CD14-positive monocyte (primary cell): ENCODE measurements around the gene MARCKS. TPM values are rescaled to one million over a fixed set of nuclear protein-coding genes. Genes with fewer than 3 reads are reported as not detected.

ENCODE experiments used
- DNase-seq, 3 donors: peaks; one replicate each; pipeline ENCODE4 v3.0.0-alpha.2; 2011 to 2022
- H2AFZ ChIP-seq: 2 replicates; pipeline ENCODE4 v1.6.0; 2012; ENCODE audit warnings: mild to moderate bottlenecking, low read depth, low read length, inconsistent platforms; ENCODE audit not compliant: insufficient read depth, poor library complexity, severe bottlenecking
- H3K27ac ChIP-seq, 2 donors: 1 replicate in 1 of 2; 2 replicates in 1 of 2; pipeline ENCODE4 v1.5.1; 2012 to 2013; ENCODE audit warnings: low read length in 2 of 2, control low read depth in 1 of 2, inconsistent platforms in 1 of 2, low read depth in 1 of 2, mild to moderate bottlenecking in 1 of 2
- H3K27me3 ChIP-seq, 2 donors: one replicate each; pipeline versions ENCODE4 v1.6.0 to v1.6.1; 2011 to 2013; ENCODE audit warnings: low read length in 2 of 2; ENCODE audit not compliant: control insufficient read depth in 2 of 2, insufficient read depth in 2 of 2
- H3K36me3 ChIP-seq, 2 donors: replicated peaks in 1 of 2; 1 replicate in 1 of 2; 2 replicates in 1 of 2; pipeline versions ENCODE4 v1.5.1 to v1.6.1; 2012 to 2013; ENCODE audit warnings: low read length in 2 of 2, control low read depth in 1 of 2, inconsistent platforms in 1 of 2, mild to moderate bottlenecking in 1 of 2; ENCODE audit not compliant: insufficient read depth in 2 of 2, control insufficient read depth in 1 of 2
- H3K4me1 ChIP-seq, 2 donors: 1 replicate in 1 of 2; 2 replicates in 1 of 2; pipeline versions ENCODE4 v1.5.1 to v1.6.1; 2012 to 2013; ENCODE audit warnings: low read length in 2 of 2, control low read depth in 1 of 2, inconsistent platforms in 1 of 2, mild to moderate bottlenecking in 1 of 2, moderate library complexity in 1 of 2; ENCODE audit not compliant: insufficient read depth in 2 of 2, control insufficient read depth in 1 of 2
- H3K4me2 ChIP-seq: replicated peaks from 2 replicates; pipeline ENCODE3; 2012; ENCODE audit warnings: low read length, moderate library complexity, mild to moderate bottlenecking; ENCODE audit not compliant: poor library complexity, severe bottlenecking; ENCODE audit errors: extremely low read depth
- H3K4me3 ChIP-seq, 3 experiments: fragments of 200-600 bp in 1 of 3; sonication (generic) in 1 of 3; replicated peaks in 1 of 3; 1 replicate in 2 of 3; 2 replicates in 1 of 3; pipeline ENCODE4 v1.5.1; 2011 to 2013; ENCODE audit warnings: low read length in 3 of 3, mild to moderate bottlenecking in 3 of 3, control low read depth in 2 of 3, low read depth in 2 of 3, inconsistent platforms in 1 of 3, moderate library complexity in 1 of 3
- H3K79me2 ChIP-seq: 2 replicates; pipeline ENCODE4 v1.6.0; 2012; ENCODE audit warnings: mild to moderate bottlenecking, control low read depth, inconsistent platforms, low read length, moderate library complexity; ENCODE audit not compliant: insufficient read depth
- H3K9ac ChIP-seq: 2 replicates; pipeline ENCODE4 v1.6.0; 2017; ENCODE audit warnings: low read length, mild to moderate bottlenecking; ENCODE audit not compliant: insufficient read depth, poor library complexity, severe bottlenecking
- H3K9me3 ChIP-seq, 2 donors: replicated peaks in 1 of 2; 1 replicate in 1 of 2; 2 replicates in 1 of 2; pipeline versions ENCODE4 v1.5.1 to v1.6.1; 2012 to 2013; ENCODE audit warnings: low read length in 2 of 2, control low read depth in 1 of 2; ENCODE audit not compliant: control insufficient read depth in 1 of 2, insufficient read depth in 1 of 2
- H4K20me1 ChIP-seq: 2 replicates; pipeline ENCODE4 v1.6.0; 2012; ENCODE audit warnings: mild to moderate bottlenecking, low read length, control low read depth, moderate library complexity; ENCODE audit not compliant: insufficient read depth
- H3K27ac Mint-ChIP-seq, 7 donors: one replicate each; pipeline ENCODE4 v1.8.0; 2020; ENCODE audit warnings: mild to moderate bottlenecking in 7 of 7, mixed read lengths in 7 of 7, moderate library complexity in 6 of 7, inconsistent platforms in 2 of 7
- H3K27me3 Mint-ChIP-seq, 3 donors: one replicate each; pipeline ENCODE4 v1.8.0; 2021 to 2022; ENCODE audit warnings: low read depth in 3 of 3, mild to moderate bottlenecking in 3 of 3, mixed read lengths in 3 of 3, moderate library complexity in 3 of 3, inconsistent platforms in 1 of 3
- H3K36me3 Mint-ChIP-seq, 2 donors: one replicate each; pipeline ENCODE4 v1.8.0; 2020; ENCODE audit warnings: mixed read lengths in 2 of 2, inconsistent platforms in 1 of 2, mild to moderate bottlenecking in 1 of 2
- H3K4me1 Mint-ChIP-seq: one replicate; pipeline ENCODE4 v1.8.0; 2020; ENCODE audit warnings: mild to moderate bottlenecking, mixed read lengths
- H3K4me3 Mint-ChIP-seq, 2 donors: one replicate each; pipeline ENCODE4 v1.8.0; 2020; ENCODE audit warnings: mild to moderate bottlenecking in 2 of 2, mixed read lengths in 2 of 2, moderate library complexity in 1 of 2
- H3K9me3 Mint-ChIP-seq, 7 donors: one replicate each; pipeline ENCODE4 v1.8.0; 2020 to 2022; ENCODE audit warnings: mixed read lengths in 7 of 7, mild to moderate bottlenecking in 6 of 7, moderate library complexity in 6 of 7, inconsistent platforms in 2 of 7
- WGBS: methylation state at CpG from one replicate; pipeline ENCODE4 v1.1.5; 2013; ENCODE audit warnings: missing lambda C conversion rate; ENCODE audit not compliant: insufficient coverage; 5-methylcytosine and 5-hydroxymethylcytosine counted together
- intact Hi-C, 2 donors: fragments of 100-400 bp; cut with micrococcal nuclease; formaldehyde crosslinking; loops; one replicate each; pipeline versions ENCODE4 v1.15.0 to v1.15.1; 2023
- polyA plus RNA-seq, 3 donors: library from polyadenylated mRNA; depleted of rRNA in 1 of 3; unstranded in 2 of 3; stranded (reverse) in 1 of 3; fragments of 300-500 nt in 2 of 3; fragments of >200 nt in 1 of 3; fragmentation: Illumina TruSeq in 2 of 3; gene quantifications; 1 replicate in 2 of 3; 2 replicates in 1 of 3; pipeline ENCODE4 v1.2.3, GENCODE V29; 2012 to 2021
- TF ChIP-seq, protein P1 (sequence below): fragments of 200-600 bp; IDR thresholded peaks from one replicate; pipeline ENCODE4 v1.8.0; 2022; ENCODE audit warnings: antibody characterized with exemption, mild to moderate bottlenecking

MARCKS gene
- polyA plus RNA-seq, 3 donors, result 12.1 to 22.9 (median 14.4) TPM

DNA sequence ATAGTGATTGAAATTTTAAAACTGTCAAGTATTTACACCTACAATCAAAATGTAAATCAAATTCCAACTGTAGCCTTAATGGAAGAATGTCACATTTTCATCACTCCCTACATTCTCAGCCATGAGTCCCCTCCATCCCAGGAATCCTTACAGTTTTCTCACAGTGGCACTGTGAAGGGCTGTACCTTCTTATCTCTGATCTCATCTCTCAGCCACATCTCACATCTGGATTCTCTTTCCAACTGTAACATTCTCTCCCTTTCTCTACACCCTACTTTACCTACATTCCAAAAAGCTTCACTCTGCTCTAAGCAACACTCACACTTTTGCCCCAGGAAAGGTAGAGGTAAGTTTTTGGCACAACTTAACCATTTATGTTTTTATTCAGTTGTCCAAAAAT lies 8.9 kb upstream of the MARCKS start:
- H3K9me3 Mint-ChIP-seq, result no peaks in the 10 kb centered on the region
- H4K20me1 ChIP-seq, result no peaks in the 10 kb centered on the region
- H3K36me3 Mint-ChIP-seq, result no peaks in the 10 kb centered on the region
- peaks cover 4 to 7% (median 5%) of the 10 kb centered on the region in 3 donors for H3K27me3 Mint-ChIP-seq
- H3K27ac Mint-ChIP-seq, result no peak overlapping the region
- no peaks in the 10 kb centered on the region for H3K4me1 ChIP-seq
- H3K4me3 Mint-ChIP-seq, result no peak overlapping the region
- no peak for DNase-seq
- H3K4me1 Mint-ChIP-seq, result no peaks in the 10 kb centered on the region
- TF ChIP-seq, protein P1, sequence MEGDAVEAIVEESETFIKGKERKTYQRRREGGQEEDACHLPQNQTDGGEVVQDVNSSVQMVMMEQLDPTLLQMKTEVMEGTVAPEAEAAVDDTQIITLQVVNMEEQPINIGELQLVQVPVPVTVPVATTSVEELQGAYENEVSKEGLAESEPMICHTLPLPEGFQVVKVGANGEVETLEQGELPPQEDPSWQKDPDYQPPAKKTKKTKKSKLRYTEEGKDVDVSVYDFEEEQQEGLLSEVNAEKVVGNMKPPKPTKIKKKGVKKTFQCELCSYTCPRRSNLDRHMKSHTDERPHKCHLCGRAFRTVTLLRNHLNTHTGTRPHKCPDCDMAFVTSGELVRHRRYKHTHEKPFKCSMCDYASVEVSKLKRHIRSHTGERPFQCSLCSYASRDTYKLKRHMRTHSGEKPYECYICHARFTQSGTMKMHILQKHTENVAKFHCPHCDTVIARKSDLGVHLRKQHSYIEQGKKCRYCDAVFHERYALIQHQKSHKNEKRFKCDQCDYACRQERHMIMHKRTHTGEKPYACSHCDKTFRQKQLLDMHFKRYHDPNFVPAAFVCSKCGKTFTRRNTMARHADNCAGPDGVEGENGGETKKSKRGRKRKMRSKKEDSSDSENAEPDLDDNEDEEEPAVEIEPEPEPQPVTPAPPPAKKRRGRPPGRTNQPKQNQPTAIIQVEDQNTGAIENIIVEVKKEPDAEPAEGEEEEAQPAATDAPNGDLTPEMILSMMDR, result no peak
- H3K79me2 ChIP-seq, result no peaks in the 10 kb centered on the region
- H3K27ac ChIP-seq, result no peak overlapping the region
- no peak overlapping the region for H3K4me3 ChIP-seq
- peak overlapping the region; percentile 10 for H2AFZ ChIP-seq
- H3K4me2 ChIP-seq, result no peak overlapping the region
- H3K27me3 ChIP-seq, result no peaks in the 10 kb centered on the region
- intact Hi-C loops, result no loop called here
- H3K9ac ChIP-seq, result no peak overlapping the region
- no peaks in the 10 kb centered on the region for H3K9me3 ChIP-seq
- no peaks in the 10 kb centered on the region for H3K36me3 ChIP-seq

DNA sequence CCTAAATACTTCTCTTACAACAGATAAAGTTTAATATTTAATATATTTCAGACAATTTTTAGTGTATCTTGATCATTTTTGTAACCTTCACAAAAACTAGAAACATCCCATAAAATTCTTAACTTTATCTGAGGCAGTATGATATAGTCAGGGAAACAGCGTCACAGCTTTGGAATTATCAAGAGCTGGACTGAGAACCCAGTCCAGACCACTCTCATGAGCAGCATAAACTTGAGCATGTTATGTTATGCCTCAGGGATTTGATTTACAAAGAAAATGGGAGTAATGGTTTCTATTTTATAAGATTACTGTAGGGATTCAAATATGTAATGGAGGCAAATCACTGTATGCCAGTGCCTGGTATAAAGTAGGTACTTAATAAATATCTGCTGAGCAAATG lies 8.3 kb upstream of the MARCKS start:
- H3K4me2 ChIP-seq, result no peak overlapping the region
- H3K27me3 ChIP-seq, result no peaks in the 10 kb centered on the region
- Mint-ChIP-seq H3K27me3 (peaks cover 5 to 7% (median 5%) of the 10 kb centered on the region in 3 donors), H3K36me3 (no peaks in the 10 kb centered on the region), H3K27ac (no peak overlapping the region), H3K4me1 (no peaks in the 10 kb centered on the region), H3K4me3 (no peak overlapping the region), H3K9me3 (no peaks in the 10 kb centered on the region)
- H2AFZ ChIP-seq, result no peak overlapping the region
- H3K4me3 ChIP-seq, result no peak overlapping the region
- H3K9me3 ChIP-seq, result no peaks in the 10 kb centered on the region
- H4K20me1 ChIP-seq, result no peaks in the 10 kb centered on the region
- no peak overlapping the region for H3K9ac ChIP-seq
- no peaks in the 10 kb centered on the region for H3K4me1 ChIP-seq
- TF ChIP-seq, protein P1, result no peak
- H3K36me3 ChIP-seq, result no peaks in the 10 kb centered on the region
- WGBS, result no CpG with 5 or more reads among the region's 1 CpG
- no peaks in the 10 kb centered on the region for H3K79me2 ChIP-seq
- H3K27ac ChIP-seq, result no peak overlapping the region
- intact Hi-C loops, result no loop called here
- no peak for DNase-seq
